Measurements from ENCODE around the gene SMG9.
"Not testable (repeated sequence)": the region's sequence is repeated elsewhere in the genome, so short reads cannot be mapped to it uniquely, and the experiment has no call there.

SMG9 gene

GRCh38 chr19:43779820-43780219, 25.1 kb upstream of the SMG9 start:
- DNase-seq (ENCODE audit: low read depth in 2 of 3, low spot score in 1 of 3) = no peak

- no peak for DNase-seq (ENCODE audit: low read depth in 2 of 3, low spot score in 1 of 3)
These were observed 24.5 kb upstream of the SMG9 start for GRCh38 chr19:43779147-43779819.

GRCh38 chr19:43778651-43779050, 23.9 kb upstream of the SMG9 start:
- DNase-seq (ENCODE audit: low read depth in 2 of 3, low spot score in 1 of 3) = no peak

GRCh38 chr19:43777163-43777695, 22.5 kb upstream of the SMG9 start:
- no peak for DNase-seq (ENCODE audit: low read depth in 2 of 3, low spot score in 1 of 3)

DNA sequence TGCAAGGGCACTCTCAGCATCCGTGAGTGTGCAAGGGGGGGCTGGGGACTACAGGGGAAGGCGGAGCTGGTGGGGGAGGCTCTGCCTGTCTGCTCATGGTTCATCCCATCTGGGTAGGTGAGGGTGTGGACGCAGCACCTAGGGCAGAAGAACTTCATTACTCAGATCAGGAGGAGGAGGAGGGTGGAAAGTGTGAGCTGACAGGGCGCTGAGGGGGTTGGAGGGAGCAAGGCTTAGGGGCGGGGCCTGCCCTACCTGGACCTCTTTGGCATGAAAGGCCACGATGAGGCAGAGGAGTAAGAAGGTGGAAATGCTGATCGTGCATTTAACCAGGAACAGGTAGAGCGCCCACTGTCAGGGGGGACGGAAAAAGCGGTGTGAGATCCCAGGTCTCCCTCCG, 21.5 kb upstream of the SMG9 start:
- peak in 2 of 3 donors; percentile 61 to 74 for DNase-seq (ENCODE audit: low read depth in 2 of 3, low spot score in 1 of 3)

GRCh38 chr19:43775299-43775890, 20.6 kb upstream of the SMG9 start:
- DNase-seq (ENCODE audit: low read depth in 2 of 3, low spot score in 1 of 3) = no peak

GRCh38 chr19:43774940-43775258, 20.1 kb upstream of the SMG9 start:
- not testable (repeated sequence) for DNase-seq (ENCODE audit: low read depth in 2 of 3, low spot score in 1 of 3)

GRCh38 chr19:43774103-43774939, 19.6 kb upstream of the SMG9 start:
- no peak for DNase-seq (ENCODE audit: low read depth in 2 of 3, low spot score in 1 of 3)

GRCh38 chr19:43773725-43774102, 19.0 kb upstream of the SMG9 start:
- DNase-seq (ENCODE audit: low read depth in 2 of 3, low spot score in 1 of 3) = no peak

DNA sequence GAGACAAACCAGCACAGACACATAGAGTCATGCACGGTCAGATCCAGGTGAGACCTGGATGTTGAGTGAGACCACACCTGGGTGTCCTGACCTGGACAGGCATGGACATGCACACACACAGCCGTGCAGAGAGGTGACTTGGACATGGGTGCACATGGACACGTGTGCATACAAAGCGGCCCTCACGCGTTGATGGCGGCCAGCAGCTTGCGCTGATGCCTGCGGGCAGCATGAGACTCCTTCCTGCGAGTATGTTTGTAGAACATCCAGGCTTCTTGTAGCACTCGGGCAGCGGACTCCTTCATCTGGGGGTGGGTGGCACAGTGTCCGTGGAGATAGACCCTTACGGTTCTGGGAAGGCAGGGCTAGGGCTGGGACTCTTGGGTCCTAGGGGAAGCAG, 14.5 kb upstream of the SMG9 start:
- no peak for DNase-seq (ENCODE audit: low read depth in 2 of 3, low spot score in 1 of 3)

DNA sequence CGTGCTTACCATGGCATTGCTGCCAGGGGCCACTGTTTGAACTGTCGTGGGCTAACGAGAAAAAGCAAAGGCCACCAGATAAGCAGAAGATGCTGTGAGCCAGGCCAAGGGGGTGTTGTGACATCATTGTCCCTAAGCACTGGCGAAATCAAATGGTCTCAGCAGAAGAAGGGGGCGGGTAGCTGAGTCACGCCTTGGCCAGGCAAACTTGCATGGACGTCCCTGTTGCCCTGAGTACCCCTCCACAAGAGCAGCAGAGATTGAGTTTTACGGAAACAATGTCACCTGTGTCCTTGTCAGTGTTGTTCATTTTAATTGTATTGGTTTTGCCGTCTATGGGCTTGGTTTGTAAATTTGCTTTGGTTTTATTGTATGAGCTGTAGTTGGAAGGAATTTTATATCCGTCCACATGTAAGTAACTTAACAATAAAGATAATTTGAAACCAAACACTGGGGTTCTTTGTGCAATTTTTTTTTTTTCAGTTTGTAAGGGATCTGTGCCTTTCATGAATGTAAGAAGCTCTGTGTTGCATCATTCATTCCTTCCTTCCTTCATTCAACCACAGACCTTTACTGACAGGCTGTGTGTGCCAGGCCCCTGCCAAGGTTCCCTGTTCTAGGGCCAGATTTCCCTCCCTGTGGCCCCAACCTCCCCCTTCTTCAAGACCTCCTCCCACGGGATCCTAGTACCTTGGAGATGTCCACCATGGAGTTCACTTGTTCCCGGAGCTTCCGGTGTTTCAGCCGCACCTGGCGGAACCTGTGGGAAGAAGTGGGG, 13.7 kb upstream of the SMG9 start:
- no peak for DNase-seq (ENCODE audit: low read depth in 2 of 3, low spot score in 1 of 3)

- no peak for DNase-seq (ENCODE audit: low read depth in 2 of 3, low spot score in 1 of 3)
These were observed 13.1 kb upstream of the SMG9 start for GRCh38 chr19:43767818-43768217.

- no peak for DNase-seq (ENCODE audit: low read depth in 2 of 3, low spot score in 1 of 3)
These were observed 12.6 kb upstream of the SMG9 start for GRCh38 chr19:43767316-43767715.

- DNase-seq (ENCODE audit: low read depth in 2 of 3, low spot score in 1 of 3) = no peak
These were observed 11.9 kb upstream of the SMG9 start for GRCh38 chr19:43766755-43767043.

DNA sequence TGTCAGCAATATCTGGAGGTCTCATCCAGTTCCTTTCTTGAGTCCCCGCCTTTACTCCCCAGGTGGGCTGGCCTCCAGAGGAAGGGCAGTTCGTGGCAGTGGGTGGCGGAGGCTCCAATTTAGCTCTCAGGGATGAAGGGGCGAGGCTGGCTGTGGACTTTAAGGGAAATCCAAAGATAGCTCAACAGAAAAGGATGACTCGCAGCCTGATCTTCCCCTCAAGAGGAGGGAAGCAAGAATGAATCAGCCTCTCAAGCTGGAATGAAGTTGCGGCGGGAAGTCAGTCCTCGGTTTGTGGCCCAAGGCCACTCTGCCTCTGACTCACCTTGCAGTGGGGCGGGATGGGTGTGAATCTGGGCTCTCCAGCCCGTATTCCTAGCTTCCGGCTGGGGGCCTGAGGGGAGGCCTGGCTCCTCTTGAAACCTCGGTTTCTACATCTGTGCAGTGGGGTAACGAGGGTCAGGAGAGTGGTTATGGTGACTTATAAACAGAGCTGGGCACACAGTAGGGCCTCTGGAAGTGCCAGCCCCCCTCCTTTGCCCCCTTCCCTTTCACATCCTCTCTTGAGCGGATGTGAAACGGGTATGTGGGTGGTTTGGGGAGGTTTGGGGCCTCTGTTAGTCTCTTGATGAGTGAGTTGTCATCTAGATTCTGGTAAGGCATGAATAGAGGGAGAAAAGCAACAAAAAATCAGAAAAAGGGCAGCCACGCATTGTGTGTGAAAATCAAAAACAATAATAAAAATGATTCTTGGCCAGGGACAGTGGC, 10.5 kb upstream of the SMG9 start:
- peak; percentile 75 to 86 (median 85) for DNase-seq (ENCODE audit: low read depth in 2 of 3, low spot score in 1 of 3)

DNA sequence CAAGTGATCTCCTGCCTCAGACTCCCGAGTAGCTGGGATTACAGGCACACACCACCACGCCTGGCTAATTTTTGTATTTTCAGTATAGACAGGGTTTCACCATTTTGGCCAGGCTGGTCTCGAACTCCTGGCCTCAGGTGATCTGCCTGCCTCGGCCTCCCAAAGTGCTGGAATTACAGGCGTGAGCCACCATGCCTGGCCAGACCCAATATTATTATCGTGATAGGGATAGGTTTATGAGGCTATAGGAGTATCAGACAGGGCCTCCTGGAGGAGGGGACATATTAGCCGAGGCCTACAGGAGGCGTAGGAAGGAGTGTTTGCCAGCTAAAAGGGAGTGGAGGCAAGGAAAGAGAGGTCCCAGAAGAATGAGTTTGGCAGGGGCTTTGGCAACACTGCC, 9.9 kb upstream of the SMG9 start:
- not testable (repeated sequence) for DNase-seq (ENCODE audit: low read depth in 2 of 3, low spot score in 1 of 3)

GRCh38 chr19:43763473-43763939, 8.7 kb upstream of the SMG9 start:
- no peak for DNase-seq (ENCODE audit: low read depth in 2 of 3, low spot score in 1 of 3)

DNA sequence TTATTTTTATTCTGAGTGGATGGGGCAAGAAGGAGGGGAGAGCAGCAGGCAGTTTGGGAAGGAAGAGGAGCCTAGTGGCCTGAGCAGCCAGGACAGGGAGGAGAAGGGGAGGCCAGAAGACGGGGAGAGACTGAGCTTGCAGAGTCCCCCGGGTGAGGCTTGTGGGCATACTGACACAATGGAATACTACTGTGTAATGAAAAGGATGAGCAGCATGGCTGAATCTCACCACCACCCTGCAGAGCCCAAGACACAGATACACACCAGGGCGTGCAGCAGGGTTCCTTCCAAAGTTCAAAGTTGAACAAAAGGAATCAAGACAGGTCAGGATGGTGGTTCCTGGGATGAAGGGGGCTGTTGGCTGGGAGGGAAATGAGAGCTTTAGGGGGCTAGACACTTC, 8.1 kb upstream of the SMG9 start:
- DNase-seq (ENCODE audit: low read depth in 2 of 3, low spot score in 1 of 3) = no peak

DNA sequence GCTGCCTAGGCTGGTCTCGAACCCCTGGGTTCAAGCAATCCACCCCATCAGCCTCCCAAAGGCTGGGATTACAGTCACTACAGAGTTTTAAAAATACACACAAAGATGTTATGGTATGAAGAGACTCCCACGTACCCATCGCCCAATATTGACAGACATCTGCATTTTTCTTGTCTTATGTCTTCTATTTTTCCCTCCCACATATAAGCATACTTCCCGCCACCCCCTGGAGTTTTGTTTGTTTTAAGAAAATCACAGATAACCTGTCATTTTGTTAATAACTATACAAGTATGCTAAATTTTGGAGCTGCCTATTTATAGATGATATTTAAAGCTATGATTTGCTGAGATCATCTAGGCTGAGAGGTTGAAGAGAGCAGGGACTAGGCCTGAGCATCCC, 6.2 kb upstream of the SMG9 start:
- no peak for DNase-seq (ENCODE audit: low read depth in 2 of 3, low spot score in 1 of 3)

GRCh38 chr19:43759515-43759914, 4.8 kb upstream of the SMG9 start:
- DNase-seq (ENCODE audit: low read depth in 2 of 3, low spot score in 1 of 3) = no peak
